Measurements from ENCODE around the gene TGFBR2.

- TF ChIP-seq CTCF (IDR thresholded peaks at IDR 0.05) (no peak), SIN3A (IDR thresholded peaks at IDR 0.05; ENCODE audit: borderline replicate concordance, insufficient read depth, low read depth, low read length) (no peak), POLR2AphosphoS5 (IDR thresholded peaks at IDR 0.05; ENCODE audit: low read depth, low read length) (no peak), REST (IDR thresholded peaks at IDR 0.05; ENCODE audit: insufficient read depth in 1 of 2, low read depth in 2 of 2, low read length in 1 of 2) (no peak)
Measured at GRCh38 chr3:30671527-30672286, 65.3 kb downstream of the TGFBR2 start.

Measured in Panc1 (cell line).